Measurements from ENCODE around the gene ATP1A4. TPM values are rescaled to one million over a fixed set of nuclear protein-coding genes. Genes with fewer than 3 reads are reported as not detected.

The ATP1A4 gene
- total RNA-seq, 1 experiment from 2014 or later, result not detected

GRCh38 chr1:160149233-160149632, 2.2 kb upstream of the ATP1A4 start:
- Mint-ChIP-seq H3K27ac (ENCODE audit: low read depth, unreplicated experiment) (peak overlapping the region; percentile 71), H3K9me3 (ENCODE audit: unreplicated experiment) (no peaks in the 10 kb centered on the region), H3K4me3 (ENCODE audit: unreplicated experiment) (no peak overlapping the region), H3K36me3 (ENCODE audit: insufficient read depth, unreplicated experiment) (no peaks in the 10 kb centered on the region), H3K4me1 (ENCODE audit: insufficient read depth, unreplicated experiment) (peaks cover 18% of the 10 kb centered on the region), H3K27me3 (ENCODE audit: insufficient read depth, unreplicated experiment) (no peaks in the 10 kb centered on the region)
- no peak for TF ChIP-seq CTCF (IDR thresholded peaks at IDR 0.05; ENCODE audit: unreplicated experiment)
- POLR2A ChIA-PET, result interaction anchor here (0.6 to 0.8 kb wide), 4 partner anchors 19 to 332 kb away, joined by 3 read pairs; partner anchors contain the start of gene DCAF8
- intact Hi-C loops (cut with micrococcal nuclease), result loop anchor here (2.0 kb wide), 1 partner anchor 24 kb away; no protein-coding TSS in a partner anchor
- CTCF ChIA-PET, result interaction anchor here (0.5 to 3.6 kb wide), 7 partner anchors 24 to 103 kb away, joined by 3 to 15 read pairs (median 5); partner anchors contain the start of gene CASQ1
- DNase-seq (ENCODE audit: unreplicated experiment), result no peak
- TSS peak; percentile 34 for BruUV-seq (replicated peaks)

GRCh38 chr1:160149716-160150115, 1.7 kb upstream of the ATP1A4 start:
- Mint-ChIP-seq H3K27ac (ENCODE audit: low read depth, unreplicated experiment) (peak overlapping the region; percentile 71), H3K4me3 (ENCODE audit: unreplicated experiment) (no peak overlapping the region), H3K4me1 (ENCODE audit: insufficient read depth, unreplicated experiment) (peaks cover 18% of the 10 kb centered on the region), H3K36me3 (ENCODE audit: insufficient read depth, unreplicated experiment) (no peaks in the 10 kb centered on the region), H3K27me3 (ENCODE audit: insufficient read depth, unreplicated experiment) (no peaks in the 10 kb centered on the region), H3K9me3 (ENCODE audit: unreplicated experiment) (no peaks in the 10 kb centered on the region)
- TF ChIP-seq CTCF (IDR thresholded peaks at IDR 0.05; ENCODE audit: unreplicated experiment), result no peak
- DNase-seq (ENCODE audit: unreplicated experiment), result peak; percentile 20
- intact Hi-C loops (cut with micrococcal nuclease), result loop anchor here (2.0 kb wide), 1 partner anchor 25 kb away; no protein-coding TSS in a partner anchor
- CTCF ChIA-PET, result interaction anchor here (0.7 to 3.6 kb wide), 7 partner anchors 21 to 144 kb away, joined by 3 to 15 read pairs (median 5); partner anchors contain the start of gene CASQ1
- BruUV-seq (replicated peaks), result no TSS peak
- POLR2A ChIA-PET, result interaction anchor here (0.8 kb wide), 3 partner anchors 20 to 113 kb away, joined by 3 read pairs; partner anchors contain the start of gene DCAF8

- ChIA-PET CTCF (no interaction called here), POLR2A (no interaction called here)
- intact Hi-C loops (cut with micrococcal nuclease), result no loop called here
- DNase-seq (ENCODE audit: unreplicated experiment), result no peak
- BruUV-seq (replicated peaks), result no TSS peak
- H3K9me3 Mint-ChIP-seq (ENCODE audit: unreplicated experiment), result no peaks in the 10 kb centered on the region
- no peak for TF ChIP-seq CTCF (IDR thresholded peaks at IDR 0.05; ENCODE audit: unreplicated experiment)
- H3K27ac Mint-ChIP-seq (ENCODE audit: low read depth, unreplicated experiment), result no peak overlapping the region
- no peaks in the 10 kb centered on the region for H3K27me3 Mint-ChIP-seq (ENCODE audit: insufficient read depth, unreplicated experiment)
- peaks cover 7% of the 10 kb centered on the region for H3K4me1 Mint-ChIP-seq (ENCODE audit: insufficient read depth, unreplicated experiment)
- H3K4me3 Mint-ChIP-seq (ENCODE audit: unreplicated experiment), result no peak overlapping the region
- H3K36me3 Mint-ChIP-seq (ENCODE audit: insufficient read depth, unreplicated experiment), result no peaks in the 10 kb centered on the region
Measured at GRCh38 chr1:160154790-160155189, 3.4 kb downstream of the ATP1A4 start.

- no peak for DNase-seq (ENCODE audit: unreplicated experiment)
- Mint-ChIP-seq H3K36me3 (ENCODE audit: insufficient read depth, unreplicated experiment) (no peaks in the 10 kb centered on the region), H3K27ac (ENCODE audit: low read depth, unreplicated experiment) (no peak overlapping the region), H3K27me3 (ENCODE audit: insufficient read depth, unreplicated experiment) (no peaks in the 10 kb centered on the region), H3K4me1 (ENCODE audit: insufficient read depth, unreplicated experiment) (peaks cover 6% of the 10 kb centered on the region), H3K9me3 (ENCODE audit: unreplicated experiment) (no peaks in the 10 kb centered on the region), H3K4me3 (ENCODE audit: unreplicated experiment) (no peak overlapping the region)
- TF ChIP-seq CTCF (IDR thresholded peaks at IDR 0.05; ENCODE audit: unreplicated experiment), result no peak
- ChIA-PET POLR2A (interaction anchor here (2.2 kb wide), 1 partner anchor 13 kb away, joined by 6 read pairs; no protein-coding TSS in a partner anchor), CTCF (interaction anchor here (0.6 to 2.2 kb wide), 9 partner anchors 10 to 381 kb away, joined by 3 to 6 read pairs (median 3); no protein-coding TSS in a partner anchor)
- no TSS peak for BruUV-seq (replicated peaks)
- intact Hi-C loops (cut with micrococcal nuclease), result no loop called here
Measured at GRCh38 chr1:160156361-160156760, 5.0 kb downstream of the ATP1A4 start.
